Measurements from ENCODE around the gene ARV1.

Gene ARV1

DNA sequence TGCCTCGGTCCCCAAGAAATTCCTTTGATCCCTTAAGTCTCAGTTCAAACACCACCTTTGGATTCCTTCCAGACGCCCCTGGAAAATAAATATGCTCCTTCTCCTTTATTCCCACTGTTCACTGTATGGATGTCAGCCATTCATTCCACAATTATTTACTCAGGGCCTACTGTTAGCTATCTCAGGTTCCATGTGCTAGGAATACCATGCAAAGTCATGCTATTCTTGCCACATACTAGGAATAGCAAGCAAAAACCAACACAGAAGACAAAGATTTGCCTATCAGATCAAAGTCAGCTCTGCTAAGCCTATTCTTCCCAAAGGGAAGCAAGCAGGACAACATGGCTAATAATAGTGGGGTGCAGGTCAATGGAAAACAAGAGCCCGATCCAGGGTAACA lies 30.0 kb upstream of the ARV1 start:
- peaks cover 3% of the 10 kb centered on the region; the same call in 1 of the 2 replicates for H3K36me3 ChIP-seq (ENCODE audit: insufficient read depth, low read length)
- no peaks in the 10 kb centered on the region for H3K9me3 ChIP-seq (ENCODE audit: insufficient read depth, low read depth, low read length)
- no peaks in the 10 kb centered on the region for H3K4me1 ChIP-seq (ENCODE audit: insufficient read depth, low read length, poor library complexity, severe bottlenecking)
- H3K4me2 ChIP-seq (ENCODE audit: low read depth, low read length, poor library complexity, severe bottlenecking): no peak overlapping the region
- H3F3A ChIP-seq (ENCODE audit: low read depth): no peaks in the 10 kb centered on the region
- H3K9me2 ChIP-seq (replicated peaks; ENCODE audit: low read depth, low read length): no peaks in the 10 kb centered on the region
- no peaks in the 10 kb centered on the region for H3K27me3 ChIP-seq (ENCODE audit: insufficient read depth, low read length, poor library complexity, severe bottlenecking)
- no peaks in the 10 kb centered on the region for H4K20me1 ChIP-seq (ENCODE audit: insufficient read depth, low read length, poor library complexity, severe bottlenecking)
- no peak for TF ChIP-seq EZH2phosphoT487 (IDR thresholded peaks at IDR 0.05; ENCODE audit: borderline replicate concordance)
- no peak for TF ChIP-seq CTCF (conservative IDR thresholded peaks at IDR 0.05; ENCODE audit: low read length)
- H3K79me2 ChIP-seq (ENCODE audit: insufficient read depth, low read length): no peaks in the 10 kb centered on the region
- H3K4me3 ChIP-seq (ENCODE audit: low read length, poor library complexity, severe bottlenecking): no peak overlapping the region
- no peak overlapping the region for H3K9ac ChIP-seq (ENCODE audit: low read depth, low read length, poor library complexity, severe bottlenecking)
- no peak overlapping the region for H2AFZ ChIP-seq (ENCODE audit: low read length)

GRCh38 chr1:230950404-230950803 lies 28.5 kb upstream of the ARV1 start:
- Histone ChIP-seq H3K36me3 (ENCODE audit: insufficient read depth, low read length) (peaks cover 3% of the 10 kb centered on the region; the same call in 1 of the 2 replicates), H3K79me2 (ENCODE audit: insufficient read depth, low read length) (no peaks in the 10 kb centered on the region), H3K9me2 (replicated peaks; ENCODE audit: low read depth, low read length) (no peaks in the 10 kb centered on the region), H3K9ac (ENCODE audit: low read depth, low read length, poor library complexity, severe bottlenecking) (no peak overlapping the region), H3K27me3 (ENCODE audit: insufficient read depth, low read length, poor library complexity, severe bottlenecking) (no peaks in the 10 kb centered on the region), H3K4me1 (ENCODE audit: insufficient read depth, low read length, poor library complexity, severe bottlenecking) (no peaks in the 10 kb centered on the region), H3K4me3 (ENCODE audit: low read length, poor library complexity, severe bottlenecking) (no peak overlapping the region), H2AFZ (ENCODE audit: low read length) (no peak overlapping the region), H3F3A (ENCODE audit: low read depth) (no peaks in the 10 kb centered on the region), H3K4me2 (ENCODE audit: low read depth, low read length, poor library complexity, severe bottlenecking) (no peak overlapping the region), H3K9me3 (ENCODE audit: insufficient read depth, low read depth, low read length) (no peaks in the 10 kb centered on the region), H4K20me1 (ENCODE audit: insufficient read depth, low read length, poor library complexity, severe bottlenecking) (no peaks in the 10 kb centered on the region)
- TF ChIP-seq EZH2phosphoT487 (IDR thresholded peaks at IDR 0.05; ENCODE audit: borderline replicate concordance): no peak
- no peak for TF ChIP-seq CTCF (conservative IDR thresholded peaks at IDR 0.05; ENCODE audit: low read length)

DNA sequence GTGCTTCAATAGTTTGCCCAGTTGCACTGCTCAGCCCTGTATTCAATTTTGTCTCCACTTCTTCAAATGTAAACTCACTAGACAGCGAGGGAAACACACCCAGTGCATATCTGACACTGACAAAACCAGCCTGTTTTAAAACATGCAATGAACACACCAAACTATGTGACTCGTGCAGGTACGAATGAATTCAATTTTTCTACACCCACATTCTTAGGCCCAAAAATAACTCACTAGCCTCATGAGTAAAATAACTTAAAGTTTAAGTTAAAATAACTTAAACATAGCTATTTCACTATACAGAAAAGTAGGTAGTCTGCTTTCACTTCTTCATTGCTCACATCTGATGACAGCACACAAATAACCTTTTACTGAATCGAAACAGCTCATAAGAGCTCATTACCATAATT lies 21.3 kb upstream of the ARV1 start:
- Histone ChIP-seq H3K9me3 (ENCODE audit: insufficient read depth, low read depth, low read length) (no peaks in the 10 kb centered on the region), H3K4me3 (ENCODE audit: low read length, poor library complexity, severe bottlenecking) (no peak overlapping the region)

More for the DNA sequence above, 21.3 kb upstream of the ARV1 start:
- Histone ChIP-seq H4K20me1 (ENCODE audit: insufficient read depth, low read length, poor library complexity, severe bottlenecking) (no peaks in the 10 kb centered on the region), H3K4me2 (ENCODE audit: low read depth, low read length, poor library complexity, severe bottlenecking) (no peak overlapping the region), H3K4me1 (ENCODE audit: insufficient read depth, low read length, poor library complexity, severe bottlenecking) (no peaks in the 10 kb centered on the region), H3F3A (ENCODE audit: low read depth) (no peaks in the 10 kb centered on the region), H3K79me2 (ENCODE audit: insufficient read depth, low read length) (no peaks in the 10 kb centered on the region), H3K36me3 (ENCODE audit: insufficient read depth, low read length) (peaks cover 5% of the 10 kb centered on the region; the same call in 1 of the 2 replicates), H2AFZ (ENCODE audit: low read length) (no peak overlapping the region), H3K9me2 (replicated peaks; ENCODE audit: low read depth, low read length) (no peaks in the 10 kb centered on the region), H3K9ac (ENCODE audit: low read depth, low read length, poor library complexity, severe bottlenecking) (no peak overlapping the region), H3K27me3 (ENCODE audit: insufficient read depth, low read length, poor library complexity, severe bottlenecking) (no peaks in the 10 kb centered on the region)
- no peak for TF ChIP-seq EZH2phosphoT487 (IDR thresholded peaks at IDR 0.05; ENCODE audit: borderline replicate concordance)
- no peak for TF ChIP-seq CTCF (conservative IDR thresholded peaks at IDR 0.05; ENCODE audit: low read length)

Measured in Loucy (cell line).